ENCODE data around the gene ARL2.

Gene ARL2

DNA sequence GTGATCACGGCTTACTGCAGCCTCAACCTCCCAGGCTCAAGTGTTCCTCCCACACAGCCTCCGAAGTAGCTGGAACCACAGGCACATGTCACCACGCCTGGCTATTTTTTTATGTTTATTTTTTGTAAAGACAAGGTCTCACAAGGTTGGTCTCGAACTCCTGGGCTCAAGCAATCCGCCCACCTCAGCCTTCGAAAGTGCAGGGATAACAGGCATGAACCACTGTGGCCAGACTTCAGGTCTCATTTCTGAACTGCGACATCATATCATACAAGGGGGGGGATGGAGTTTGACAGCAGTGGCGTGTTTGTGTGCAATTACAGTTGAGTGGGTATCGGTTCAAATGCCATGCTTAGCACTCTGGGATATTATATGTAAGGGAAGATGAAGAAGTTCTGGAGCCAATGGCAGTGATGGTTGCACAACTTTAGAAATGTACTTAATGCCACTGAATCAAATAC, 37.5 kb downstream of the ARL2 start:
- no peak for DNase-seq

DNA sequence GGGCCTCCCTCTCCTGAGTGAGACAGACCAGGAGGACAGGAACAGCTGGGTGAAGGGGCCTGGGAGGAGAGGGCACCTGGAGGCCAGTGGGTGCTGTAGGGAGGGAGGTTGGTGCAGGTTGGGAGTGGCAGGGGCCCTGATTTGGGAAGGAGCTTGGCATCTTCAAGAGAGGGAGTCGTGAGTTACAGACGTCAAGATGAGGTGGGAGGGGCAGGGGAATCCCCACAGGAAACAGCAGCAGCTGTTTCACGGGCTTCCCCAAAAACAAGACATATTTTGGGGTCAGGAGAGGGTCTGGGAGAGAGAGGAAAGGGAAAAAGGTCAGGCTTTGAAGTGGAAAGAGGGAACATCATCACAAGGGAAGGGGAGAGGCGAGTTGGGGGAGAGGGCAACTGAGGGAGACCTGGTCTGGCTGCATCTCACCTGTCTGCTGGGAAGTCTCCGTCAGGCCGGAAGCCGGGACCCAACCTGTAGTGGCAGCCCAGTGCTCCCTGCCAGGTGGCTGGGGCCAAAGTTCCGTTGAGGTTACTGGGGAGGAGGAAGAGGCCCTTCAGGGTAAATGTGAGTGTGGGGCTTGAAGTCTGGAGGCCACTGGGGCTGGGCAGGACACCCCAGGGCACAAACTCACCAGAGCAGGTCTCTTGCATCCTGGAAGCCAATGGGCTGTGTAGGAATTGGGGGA, 40.0 kb downstream of the ARL2 start:
- no peak for DNase-seq

DNA sequence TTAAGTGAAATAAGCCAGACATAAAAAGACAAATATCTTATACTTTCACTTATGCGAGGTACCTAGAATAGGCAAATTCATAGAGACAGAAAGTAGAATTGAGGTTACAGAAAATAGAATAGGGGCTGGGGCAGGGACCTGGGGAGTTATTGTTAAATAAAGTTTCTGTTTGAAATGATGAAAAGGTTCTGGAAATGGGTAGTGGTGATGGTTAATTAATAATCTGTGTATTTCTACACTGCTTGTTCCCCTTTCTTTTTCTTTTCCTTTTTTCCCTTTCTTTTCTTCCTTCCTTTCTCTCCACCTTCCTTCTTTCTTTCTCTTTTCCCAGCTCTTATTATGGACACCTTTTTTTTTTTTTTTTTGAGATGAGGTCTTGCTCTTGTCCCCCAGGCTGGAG, 41.6 kb downstream of the ARL2 start:
- no peak for DNase-seq

DNA sequence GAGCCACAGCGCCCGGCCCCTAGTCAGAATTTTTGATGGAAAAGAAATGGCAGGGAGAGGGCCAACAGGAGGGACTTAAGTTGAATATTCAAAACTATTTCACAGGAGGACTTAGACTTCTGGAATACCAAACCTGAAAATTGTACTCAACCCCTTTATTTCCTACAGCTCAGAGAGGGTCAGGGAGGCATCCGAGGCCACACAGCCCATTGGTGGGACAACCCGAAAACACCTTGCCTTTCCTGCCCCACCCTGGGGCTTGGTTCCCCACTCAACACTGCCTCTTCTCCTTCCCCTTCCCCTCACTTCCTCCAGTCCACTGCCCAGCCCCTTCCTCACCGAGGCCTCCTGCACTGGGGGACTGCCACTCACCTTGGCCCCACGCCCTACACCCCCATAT, 43.0 kb downstream of the ARL2 start:
- no peak for DNase-seq

DNA sequence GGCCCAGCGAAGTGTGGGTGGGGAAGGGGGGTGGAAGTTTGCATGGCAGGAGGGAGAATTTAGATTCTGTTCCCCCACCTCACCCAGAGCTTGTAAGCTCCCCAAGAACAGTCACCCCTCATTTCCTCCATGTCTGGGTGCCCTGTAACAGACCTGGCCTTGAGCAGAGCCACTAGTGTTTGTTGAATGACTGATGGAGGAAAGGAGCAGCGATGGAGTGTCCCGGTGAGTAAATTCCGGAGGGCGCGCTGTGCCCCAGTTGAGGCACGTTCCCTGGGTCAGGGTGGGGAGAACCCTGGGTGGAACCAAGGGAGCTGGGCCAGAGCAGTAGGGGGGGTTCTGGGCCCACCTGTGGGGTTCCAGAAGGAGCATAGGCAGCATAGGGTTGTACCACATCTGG, 43.6 kb downstream of the ARL2 start:
- DNase-seq, result no peak

DNA sequence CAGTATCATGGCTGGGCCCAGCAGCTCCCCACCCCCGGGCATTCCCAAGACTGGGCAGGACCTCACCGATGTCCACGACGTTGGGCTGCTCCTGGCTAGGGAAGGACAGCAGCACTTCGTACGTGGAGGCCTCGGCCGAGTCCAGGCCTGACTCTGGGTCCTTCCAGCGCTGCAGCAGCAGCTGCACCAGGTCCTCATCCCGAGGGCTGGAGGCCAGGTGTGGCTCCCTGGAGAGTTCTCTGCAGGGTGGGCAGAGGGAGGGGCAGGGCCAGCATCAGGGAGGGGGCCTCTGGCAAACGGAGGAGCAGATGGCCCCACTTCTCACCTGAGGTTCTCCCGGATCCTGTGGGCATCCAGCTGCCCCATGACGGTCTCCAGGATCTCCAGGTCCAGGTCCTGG, 44.1 kb downstream of the ARL2 start:
- DNase-seq, result no peak

DNA sequence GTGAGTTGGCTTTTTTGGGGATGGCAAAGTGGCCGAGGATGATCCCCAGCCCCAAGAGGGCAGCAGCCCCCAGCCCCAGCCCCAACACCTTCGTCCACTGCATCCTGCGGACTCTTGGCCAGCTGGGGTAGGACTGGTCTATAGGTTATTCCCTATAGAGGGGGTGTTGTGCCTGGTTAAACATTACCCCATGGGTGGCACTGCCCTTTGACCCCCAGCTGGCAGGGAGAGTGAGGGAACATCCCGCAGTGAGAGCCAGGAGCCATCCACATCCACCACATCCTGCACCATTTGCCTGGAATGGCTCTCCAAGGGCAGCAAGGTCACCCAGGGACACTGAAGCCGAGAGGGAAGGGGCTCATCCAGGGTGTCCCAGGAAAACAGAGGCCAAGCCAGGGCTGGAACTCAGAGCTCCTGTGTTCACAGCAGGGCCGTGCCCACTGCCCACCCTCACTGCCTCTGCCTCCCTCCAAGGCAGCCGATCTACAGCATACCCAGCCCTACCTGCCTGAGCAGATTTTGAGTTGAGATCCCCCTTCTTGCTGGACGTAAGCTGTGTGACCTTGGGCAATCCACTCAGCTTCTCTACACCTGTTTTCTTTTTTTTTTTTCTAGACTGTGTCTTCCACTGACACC, 44.6 kb downstream of the ARL2 start, which contains the start of gene NAALADL1:
Gene NAALADL1, minus strand, starts transcription at position 135 of the 636 bp plus-strand sequence. Its CDS starts 32 bp downstream, at position 103.
- DNase-seq, result no peak

DNA sequence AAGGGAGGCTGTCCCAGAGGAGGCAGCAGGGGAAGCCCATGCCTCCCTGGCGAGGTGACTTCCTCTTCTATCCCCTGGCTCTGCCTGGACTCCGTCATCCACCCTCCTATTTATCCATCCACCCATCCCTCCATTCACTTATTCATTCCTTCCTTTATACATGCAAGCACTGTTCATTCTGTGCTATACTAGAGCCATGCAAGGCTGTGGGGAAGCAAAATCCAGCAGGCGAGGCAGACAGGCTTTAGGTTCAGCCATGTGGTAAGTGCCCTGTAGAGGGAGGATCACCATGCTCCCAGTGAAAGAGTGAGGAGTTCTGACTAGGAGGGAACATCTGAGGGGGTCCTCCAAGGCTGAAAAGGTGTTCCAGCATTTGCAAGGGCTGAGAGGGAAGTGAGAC, 45.6 kb downstream of the ARL2 start:
- DNase-seq, result no peak

DNA sequence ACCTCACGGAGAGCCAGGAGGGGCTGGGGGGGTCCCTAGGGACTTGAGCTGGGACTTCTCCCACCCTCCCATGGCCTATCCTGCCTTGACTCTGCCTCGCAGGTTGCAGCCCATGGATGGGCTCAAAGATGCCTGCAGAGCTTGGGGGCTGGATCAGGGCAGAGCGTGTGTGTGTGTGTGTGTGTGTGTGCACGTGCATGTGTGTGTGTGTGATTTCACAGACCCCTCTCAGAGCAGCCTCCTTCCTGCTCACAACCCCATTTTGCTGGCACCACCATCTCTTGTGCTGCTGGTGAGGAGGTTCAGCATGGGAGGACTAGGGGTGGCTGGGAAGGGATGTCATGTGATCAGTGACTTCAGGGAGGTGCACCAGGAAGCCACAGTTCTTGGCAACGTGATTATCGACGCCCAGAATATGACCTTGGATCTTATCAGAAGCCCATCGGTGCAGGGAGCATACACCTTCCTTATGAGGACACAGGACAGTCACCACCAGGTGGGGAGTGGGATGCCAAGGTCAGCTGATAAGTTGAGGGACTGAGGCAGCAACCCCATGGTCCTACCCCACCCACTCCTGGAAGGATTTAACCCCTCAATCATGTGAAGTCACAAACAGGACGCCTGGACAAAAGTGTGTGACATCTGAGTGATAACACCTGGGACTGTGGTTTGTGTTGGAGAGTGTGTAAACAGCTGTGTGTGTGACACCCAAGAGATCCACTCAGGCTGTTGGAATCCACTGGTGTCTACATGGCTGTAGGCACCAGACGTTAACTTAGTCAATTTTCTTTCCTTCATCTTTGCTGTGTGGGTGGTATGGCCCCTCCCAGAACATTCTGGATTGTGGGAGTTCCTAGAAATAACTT, 46.2 kb downstream of the ARL2 start:
- no peak for DNase-seq

DNA sequence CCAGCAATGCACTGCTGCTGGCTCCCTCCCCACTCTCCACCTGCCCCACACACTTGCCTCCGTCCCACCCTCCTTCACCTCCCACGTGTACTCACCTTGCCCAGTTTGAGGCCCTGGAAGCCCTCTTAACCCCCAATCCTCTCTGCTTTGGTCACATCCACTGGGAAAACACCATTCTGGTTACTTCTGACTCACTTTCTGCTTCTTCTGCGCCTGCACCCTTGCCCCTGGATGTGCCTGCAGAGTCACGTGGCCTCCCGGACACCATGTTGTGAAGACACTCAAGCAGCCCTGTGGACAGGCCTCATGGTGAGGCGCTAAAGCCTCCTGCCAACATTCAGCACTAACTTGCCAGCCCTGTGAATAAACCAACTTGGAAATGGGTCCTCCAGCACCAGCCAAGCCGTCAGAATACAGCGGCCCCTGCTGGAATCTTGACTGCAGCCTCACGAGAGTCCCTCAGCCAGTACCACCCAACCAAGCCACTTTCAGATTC, 47.0 kb downstream of the ARL2 start:
- DNase-seq, result no peak

DNA sequence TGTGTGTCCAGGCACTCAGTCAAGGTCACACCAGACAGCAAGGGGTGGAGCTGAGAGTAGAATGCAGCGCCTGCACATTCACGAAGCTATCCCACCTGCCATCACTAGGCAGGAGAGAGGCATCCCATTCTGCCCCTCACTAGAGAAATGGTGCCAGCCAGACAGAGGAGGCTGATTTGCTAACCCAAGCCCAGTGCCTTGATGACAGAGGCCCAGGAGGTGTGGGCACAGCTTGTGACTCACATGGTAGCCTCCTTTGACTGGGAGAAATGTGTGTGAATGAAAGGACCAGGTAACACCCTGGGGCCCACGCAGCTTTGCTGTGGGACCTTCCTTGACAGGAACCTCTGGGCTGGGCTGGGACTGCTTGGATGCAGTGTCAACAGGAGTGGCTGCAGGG, 49.6 kb downstream of the ARL2 start:
- DNase-seq, result no peak

DNA sequence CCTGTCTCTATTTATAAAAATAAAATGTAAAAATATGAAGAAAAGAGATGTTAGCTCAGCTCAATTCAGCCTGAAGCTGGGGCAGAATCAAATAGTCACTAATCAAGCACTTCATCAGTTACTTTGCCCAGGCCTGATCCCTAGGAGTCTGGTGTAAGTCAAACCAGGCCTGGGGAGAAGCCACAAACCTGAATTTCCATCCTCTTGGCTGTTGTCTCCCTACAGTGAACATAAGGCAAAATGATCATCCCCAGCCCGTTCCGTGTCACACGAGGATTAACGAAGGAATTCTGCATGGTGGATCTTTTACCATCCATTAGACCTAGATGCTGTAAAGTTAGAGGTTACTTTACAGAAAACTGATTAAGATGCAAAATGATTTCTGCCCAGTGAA, 50.9 kb downstream of the ARL2 start:
- DNase-seq, result no peak

DNA sequence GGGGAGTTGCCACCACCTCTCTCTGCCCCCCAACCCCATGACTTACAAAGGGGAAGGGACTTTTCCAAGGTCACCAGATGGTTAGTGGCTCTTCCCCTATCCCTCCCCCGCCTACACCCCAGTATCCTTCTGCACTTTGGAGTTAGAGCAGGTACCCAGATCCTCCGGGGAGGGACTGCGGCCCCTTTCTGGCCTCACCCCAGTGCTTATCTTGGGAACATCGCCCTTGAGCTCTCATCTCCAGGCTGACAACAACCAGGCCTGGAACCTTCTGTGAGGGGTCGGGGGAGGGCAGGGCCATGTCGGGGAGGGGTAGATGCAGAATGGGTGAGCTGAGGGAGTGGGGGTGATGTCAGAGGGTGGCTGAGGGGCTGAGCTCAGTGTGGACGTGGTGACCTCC, 51.9 kb downstream of the ARL2 start:
- DNase-seq, result no peak

DNA sequence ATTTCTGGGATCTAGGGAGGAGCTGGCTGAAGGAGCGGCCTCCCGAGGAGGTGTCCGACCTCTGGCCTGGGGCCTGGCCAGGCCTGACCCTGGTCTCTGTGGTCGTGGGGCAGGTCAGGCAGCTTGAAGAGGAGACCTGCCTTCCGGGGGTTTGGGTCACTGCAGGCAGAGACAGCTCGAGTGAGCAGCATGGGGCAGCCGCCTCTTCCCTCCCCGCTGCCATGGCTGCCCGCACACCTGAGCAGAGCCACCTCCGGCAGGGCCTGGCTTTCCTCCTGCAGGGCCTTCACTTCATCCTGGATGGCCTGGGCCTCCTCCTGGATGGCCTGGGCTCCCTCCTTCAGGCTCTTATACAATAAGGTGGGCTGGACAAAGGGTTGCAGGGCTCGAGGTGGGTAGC, 52.4 kb downstream of the ARL2 start:
- DNase-seq, result no peak

DNA sequence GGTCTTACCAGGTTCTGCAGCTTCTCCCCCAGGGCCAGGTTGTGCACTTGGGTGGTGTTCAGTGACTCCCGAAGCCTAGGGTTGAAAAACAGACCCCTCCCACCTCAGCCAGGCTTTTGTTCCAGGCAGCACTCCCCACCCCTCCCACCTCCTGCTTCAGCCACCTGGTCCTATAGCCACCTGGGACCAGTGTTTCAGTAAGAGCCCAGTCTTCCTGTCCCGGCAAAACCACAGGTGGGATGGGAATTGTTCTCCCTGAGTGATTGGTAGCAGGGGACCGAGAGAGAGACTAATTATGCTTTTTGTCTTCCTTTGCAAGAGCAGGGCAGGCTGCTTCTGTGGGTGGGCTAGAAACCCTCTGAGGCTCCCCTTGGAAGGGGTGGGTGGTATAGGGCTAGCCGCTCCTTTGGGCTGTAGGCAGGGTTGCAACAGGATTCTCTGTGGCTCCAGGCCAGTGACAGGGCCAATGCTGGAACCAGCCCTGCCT, 52.9 kb downstream of the ARL2 start:
- DNase-seq, result no peak

DNA sequence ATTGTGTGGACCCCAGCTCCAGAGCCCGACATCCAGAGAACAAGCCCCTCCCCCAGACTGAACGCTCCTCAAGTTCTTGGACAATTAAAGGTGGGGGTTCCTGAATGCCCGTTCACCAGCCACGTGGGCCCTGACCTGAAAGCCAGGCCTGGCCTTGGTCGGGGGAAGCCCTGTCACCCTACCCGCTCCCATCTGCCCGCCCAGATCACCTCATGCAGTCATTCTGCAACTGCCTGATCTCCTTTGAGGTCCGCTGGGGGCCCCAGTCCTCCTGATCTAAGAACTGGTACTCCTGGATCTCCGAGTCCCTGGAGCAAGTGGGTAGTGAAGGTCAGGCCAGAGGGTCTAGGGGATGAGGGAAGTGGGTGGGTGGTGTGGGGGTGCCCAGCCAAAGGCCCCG, 53.5 kb downstream of the ARL2 start:
- DNase-seq, result no peak

DNA sequence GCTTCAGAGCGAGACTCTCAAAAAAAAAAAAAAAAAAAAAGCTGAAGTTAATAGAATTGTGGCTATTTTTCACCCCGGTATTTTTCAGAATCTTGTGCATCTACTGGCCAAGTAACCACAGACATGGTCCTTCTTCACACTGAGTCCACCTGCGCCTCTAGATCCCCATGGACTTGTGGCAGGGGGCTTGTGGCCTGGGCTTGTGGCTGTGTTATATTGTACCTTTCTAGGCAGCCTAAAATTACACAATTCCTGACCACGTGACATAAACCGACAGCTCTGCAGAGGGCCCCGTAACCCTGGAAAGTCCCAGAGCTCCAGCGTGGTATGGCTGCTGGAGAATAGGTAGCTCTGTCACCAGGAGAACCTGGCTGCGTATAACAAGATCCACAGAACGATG, 55.3 kb downstream of the ARL2 start:
- DNase-seq, result no peak
